ENCODE data around the gene DDX24. TPM values are rescaled to one million over a fixed set of nuclear protein-coding genes. Genes with fewer than 3 reads are reported as not detected.

DDX24 gene
- total and polyA plus RNA-seq, 9 donors: 80.5 to 114 (median 85.4) TPM

GRCh38 chr14:94062344-94062940, 18.6 kb downstream of the DDX24 start:
- no peaks in the 10 kb centered on the region for H3K27me3 ChIP-seq (ENCODE audit: control insufficient read depth, insufficient read depth, low read length)
- H3K9me3 ChIP-seq (replicated peaks; ENCODE audit: control insufficient read depth, low read depth, low read length): no peaks in the 10 kb centered on the region
- H3K27ac ChIP-seq (ENCODE audit: low read length): no peak overlapping the region
- no peak for DNase-seq
- 77% methylated on average over 6 of the region's 9 CpGs for WGBS (ENCODE audit: insufficient coverage)
- H3K36me3 ChIP-seq (ENCODE audit: control insufficient read depth, insufficient read depth, low read length): peaks cover 51% of the 10 kb centered on the region
- no peak overlapping the region for H3K4me3 ChIP-seq (ENCODE audit: low read length)
- H3K4me1 ChIP-seq (ENCODE audit: control insufficient read depth, insufficient read depth, low read length): no peaks in the 10 kb centered on the region

DNA sequence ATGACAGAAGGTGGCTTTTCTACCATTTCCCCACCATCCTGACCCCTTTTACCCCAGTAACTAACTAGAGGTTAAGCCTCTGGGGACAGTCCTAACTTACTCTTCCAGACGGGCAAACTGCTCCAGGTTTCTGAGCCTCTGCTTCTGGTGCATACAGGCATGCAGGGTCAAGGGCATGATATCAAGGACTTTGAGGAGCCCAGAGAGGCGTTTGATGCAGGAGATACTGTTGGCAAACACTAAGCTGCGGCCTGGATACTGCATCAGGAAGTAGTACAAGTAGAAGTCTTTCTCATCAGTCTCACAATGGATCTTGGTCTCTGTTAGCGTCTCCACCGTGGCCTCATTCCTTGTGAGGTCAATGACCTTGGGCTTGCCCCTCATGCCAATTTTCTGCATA, 21.0 kb downstream of the DDX24 start:
- Histone ChIP-seq H3K27me3 (ENCODE audit: control insufficient read depth, insufficient read depth, low read length) (no peaks in the 10 kb centered on the region), H3K36me3 (ENCODE audit: control insufficient read depth, insufficient read depth, low read length) (peaks cover 73% of the 10 kb centered on the region), H3K4me1 (ENCODE audit: control insufficient read depth, insufficient read depth, low read length) (no peaks in the 10 kb centered on the region), H3K4me3 (ENCODE audit: low read length) (no peak overlapping the region), H3K9me3 (replicated peaks; ENCODE audit: control insufficient read depth, low read depth, low read length) (no peaks in the 10 kb centered on the region), H3K27ac (ENCODE audit: low read length) (no peak overlapping the region)
- 75% methylated on average over 3 of the region's 5 CpGs for WGBS (ENCODE audit: insufficient coverage)
- no peak for DNase-seq

- H3K9me3 ChIP-seq (replicated peaks; ENCODE audit: control insufficient read depth, low read depth, low read length): no peaks in the 10 kb centered on the region
- H3K27ac ChIP-seq (ENCODE audit: low read length): no peak overlapping the region
- H3K36me3 ChIP-seq (ENCODE audit: control insufficient read depth, insufficient read depth, low read length): peaks cover 86% of the 10 kb centered on the region
- no peak for DNase-seq
- WGBS (ENCODE audit: insufficient coverage): 84% methylated on average over 3 of the region's 5 CpGs
- no peaks in the 10 kb centered on the region for H3K4me1 ChIP-seq (ENCODE audit: control insufficient read depth, insufficient read depth, low read length)
- H3K4me3 ChIP-seq (ENCODE audit: low read length): no peak overlapping the region
- no peaks in the 10 kb centered on the region for H3K27me3 ChIP-seq (ENCODE audit: control insufficient read depth, insufficient read depth, low read length)
These were observed 22.3 kb downstream of the DDX24 start for GRCh38 chr14:94058674-94059138.

DNA sequence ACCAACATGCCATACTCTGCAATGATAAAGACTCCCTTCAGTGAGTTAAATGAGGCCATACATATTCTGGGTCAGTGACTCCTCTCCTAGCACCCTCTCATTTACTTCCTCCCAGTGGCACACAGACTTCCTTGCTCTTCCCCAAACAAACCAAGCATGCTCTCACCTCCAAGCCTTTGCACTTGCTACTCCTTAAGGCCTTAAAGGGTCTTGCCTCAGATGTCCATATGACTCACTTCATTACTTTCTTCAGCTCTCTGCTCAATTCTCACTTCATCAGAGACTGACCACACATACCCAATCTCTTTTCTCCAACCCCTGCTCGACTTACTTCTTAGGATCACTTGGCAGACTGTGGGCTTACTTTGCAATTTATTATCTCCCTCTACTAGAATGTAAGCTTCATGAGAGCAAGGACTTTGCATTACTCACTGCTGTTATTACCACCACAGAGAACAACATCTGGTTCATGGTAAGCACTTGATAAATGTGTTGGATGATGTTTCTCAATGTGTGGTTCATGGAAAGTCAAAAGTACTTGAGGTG, 22.8 kb downstream of the DDX24 start:
- DNase-seq: no peak
- H3K9me3 ChIP-seq (replicated peaks; ENCODE audit: control insufficient read depth, low read depth, low read length): no peaks in the 10 kb centered on the region
- no peaks in the 10 kb centered on the region for H3K27me3 ChIP-seq (ENCODE audit: control insufficient read depth, insufficient read depth, low read length)
- 88% methylated on average over 1 of the region's 1 CpG for WGBS (ENCODE audit: insufficient coverage)
- no peak overlapping the region for H3K27ac ChIP-seq (ENCODE audit: low read length)
- no peak overlapping the region for H3K4me3 ChIP-seq (ENCODE audit: low read length)
- peaks cover 88% of the 10 kb centered on the region for H3K36me3 ChIP-seq (ENCODE audit: control insufficient read depth, insufficient read depth, low read length)
- H3K4me1 ChIP-seq (ENCODE audit: control insufficient read depth, insufficient read depth, low read length): no peaks in the 10 kb centered on the region

DNA sequence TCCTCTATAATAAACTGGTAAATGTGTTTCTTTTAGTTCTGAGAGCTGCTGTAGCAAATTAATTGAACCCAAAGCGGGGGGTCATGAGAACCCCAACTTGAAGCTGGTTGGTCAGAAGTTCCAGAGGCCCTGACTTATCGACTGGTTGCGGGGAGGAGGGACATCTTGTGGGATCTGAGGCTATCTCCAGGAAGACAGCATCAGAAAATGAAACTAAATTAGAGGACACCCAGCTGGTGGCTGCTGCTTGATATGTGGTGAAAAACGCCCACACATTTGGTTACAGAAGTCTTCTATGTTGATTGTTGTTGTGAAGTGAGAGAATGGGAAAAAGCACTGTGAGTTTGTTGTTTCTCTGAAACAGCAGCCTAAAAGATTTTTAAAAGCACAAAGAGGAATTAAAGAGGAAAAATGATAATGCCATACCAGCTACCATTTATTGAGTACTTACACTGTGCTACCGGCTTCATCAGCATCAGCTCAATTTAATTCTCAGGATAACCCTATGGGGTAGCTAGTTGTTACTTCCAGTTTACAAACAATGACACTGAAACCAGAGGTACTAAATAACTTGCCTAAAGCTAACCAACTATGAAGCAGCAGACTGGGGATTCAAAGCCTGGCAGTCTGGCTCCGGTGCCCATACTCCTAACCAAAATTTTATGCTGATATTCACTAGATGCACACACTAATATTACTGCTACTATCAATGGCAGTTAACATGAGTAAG, 24.3 kb downstream of the DDX24 start:
- Histone ChIP-seq H3K4me1 (ENCODE audit: control insufficient read depth, insufficient read depth, low read length) (no peaks in the 10 kb centered on the region), H3K27me3 (ENCODE audit: control insufficient read depth, insufficient read depth, low read length) (no peaks in the 10 kb centered on the region), H3K4me3 (ENCODE audit: low read length) (no peak overlapping the region), H3K27ac (ENCODE audit: low read length) (no peak overlapping the region), H3K9me3 (replicated peaks; ENCODE audit: control insufficient read depth, low read depth, low read length) (no peaks in the 10 kb centered on the region), H3K36me3 (ENCODE audit: control insufficient read depth, insufficient read depth, low read length) (peaks cover 94% of the 10 kb centered on the region)
- DNase-seq: no peak
- WGBS (ENCODE audit: insufficient coverage): 96% methylated on average over 4 of the region's 6 CpGs

DNA sequence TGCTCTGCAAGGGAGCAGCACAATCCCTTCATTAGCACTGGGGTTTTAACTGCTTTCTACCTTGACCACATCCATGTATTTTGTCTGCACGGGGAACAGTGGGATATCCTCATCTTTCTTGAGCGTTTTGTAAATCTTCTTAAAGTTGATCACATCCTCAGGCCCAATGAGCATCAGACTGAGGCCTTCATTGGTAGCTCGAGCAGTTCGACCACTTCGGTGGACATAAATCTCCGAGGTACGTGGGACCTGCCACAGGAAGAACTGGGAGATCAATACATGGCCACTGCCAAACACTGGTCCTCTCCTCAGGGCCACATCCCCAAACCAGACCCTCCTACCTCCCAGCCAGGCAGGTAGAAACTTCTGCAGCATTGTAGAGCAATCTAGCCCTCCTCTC, 26.1 kb downstream of the DDX24 start:
- WGBS (ENCODE audit: insufficient coverage): 95% methylated on average over 7 of the region's 7 CpGs
- Histone ChIP-seq H3K9me3 (replicated peaks; ENCODE audit: control insufficient read depth, low read depth, low read length) (no peaks in the 10 kb centered on the region), H3K4me3 (ENCODE audit: low read length) (no peak overlapping the region), H3K27me3 (ENCODE audit: control insufficient read depth, insufficient read depth, low read length) (no peaks in the 10 kb centered on the region), H3K4me1 (ENCODE audit: control insufficient read depth, insufficient read depth, low read length) (no peaks in the 10 kb centered on the region), H3K27ac (ENCODE audit: low read length) (no peak overlapping the region), H3K36me3 (ENCODE audit: control insufficient read depth, insufficient read depth, low read length) (peaks cover 91% of the 10 kb centered on the region)
- no peak for DNase-seq

GRCh38 chr14:94054401-94054800, 26.6 kb downstream of the DDX24 start:
- Histone ChIP-seq H3K27ac (ENCODE audit: low read length) (no peak overlapping the region), H3K9me3 (replicated peaks; ENCODE audit: control insufficient read depth, low read depth, low read length) (no peaks in the 10 kb centered on the region), H3K36me3 (ENCODE audit: control insufficient read depth, insufficient read depth, low read length) (peaks cover 92% of the 10 kb centered on the region), H3K4me1 (ENCODE audit: control insufficient read depth, insufficient read depth, low read length) (no peaks in the 10 kb centered on the region), H3K4me3 (ENCODE audit: low read length) (no peak overlapping the region), H3K27me3 (ENCODE audit: control insufficient read depth, insufficient read depth, low read length) (no peaks in the 10 kb centered on the region)
- no peak for DNase-seq
- 100% methylated on average over 1 of the region's 1 CpG for WGBS (ENCODE audit: insufficient coverage)

DNA sequence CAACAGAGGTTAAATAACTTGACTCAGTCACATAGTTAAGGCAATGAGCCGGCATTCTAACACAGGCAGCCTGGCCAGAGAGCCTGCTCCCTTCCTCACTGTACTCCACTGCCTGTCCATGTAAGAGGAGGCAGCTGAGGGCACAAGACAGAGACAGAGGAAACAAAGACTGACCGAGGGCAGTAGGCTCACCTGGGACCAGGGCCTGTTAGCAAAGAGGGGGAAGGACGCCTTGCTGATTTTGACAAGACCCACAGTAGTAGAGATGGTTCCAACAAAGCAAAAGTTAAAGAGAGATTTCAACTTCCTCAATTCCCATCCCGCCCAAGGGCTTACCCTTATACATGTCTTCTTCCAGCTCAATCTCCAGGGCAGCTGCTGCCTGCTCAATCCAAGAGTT, 28.3 kb downstream of the DDX24 start:
- H3K27ac ChIP-seq (ENCODE audit: low read length): no peak overlapping the region
- no peak for DNase-seq
- H3K4me1 ChIP-seq (ENCODE audit: control insufficient read depth, insufficient read depth, low read length): no peaks in the 10 kb centered on the region
- peaks cover 92% of the 10 kb centered on the region for H3K36me3 ChIP-seq (ENCODE audit: control insufficient read depth, insufficient read depth, low read length)
- no peak overlapping the region for H3K4me3 ChIP-seq (ENCODE audit: low read length)
- no CpG with 5 or more reads among the region's 4 CpGs for WGBS (ENCODE audit: insufficient coverage)
- H3K27me3 ChIP-seq (ENCODE audit: control insufficient read depth, insufficient read depth, low read length): no peaks in the 10 kb centered on the region
- H3K9me3 ChIP-seq (replicated peaks; ENCODE audit: control insufficient read depth, low read depth, low read length): no peaks in the 10 kb centered on the region

DNA sequence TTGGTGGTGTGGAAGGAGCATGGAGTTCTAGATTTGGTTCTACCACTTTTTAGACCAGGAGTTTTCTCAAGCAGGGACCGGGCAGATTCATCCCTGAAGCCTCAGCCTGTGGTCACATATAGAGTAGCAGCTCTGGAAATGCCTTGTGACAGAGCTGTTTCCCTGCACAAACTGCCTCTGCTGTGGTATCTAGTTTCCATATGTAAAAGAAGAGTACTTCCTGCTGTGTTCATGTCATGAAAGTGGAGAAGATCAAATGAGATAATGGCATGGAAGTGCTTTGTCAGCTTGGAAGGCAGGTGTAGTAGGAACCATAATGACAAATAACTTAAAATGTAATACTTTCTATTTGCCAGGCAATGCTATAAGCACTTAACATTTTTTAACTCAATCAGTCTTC, 28.8 kb downstream of the DDX24 start:
- no peak for DNase-seq
- Histone ChIP-seq H3K36me3 (ENCODE audit: control insufficient read depth, insufficient read depth, low read length) (peaks cover 93% of the 10 kb centered on the region), H3K4me3 (ENCODE audit: low read length) (no peak overlapping the region), H3K27me3 (ENCODE audit: control insufficient read depth, insufficient read depth, low read length) (no peaks in the 10 kb centered on the region), H3K9me3 (replicated peaks; ENCODE audit: control insufficient read depth, low read depth, low read length) (no peaks in the 10 kb centered on the region), H3K4me1 (ENCODE audit: control insufficient read depth, insufficient read depth, low read length) (no peaks in the 10 kb centered on the region), H3K27ac (ENCODE audit: low read length) (no peak overlapping the region)
- no CpG with 5 or more reads among the region's 1 CpG for WGBS (ENCODE audit: insufficient coverage)

- no peak overlapping the region for H3K4me3 ChIP-seq (ENCODE audit: low read length)
- no peak overlapping the region for H3K27ac ChIP-seq (ENCODE audit: low read length)
- 88% methylated on average over 3 of the region's 3 CpGs for WGBS (ENCODE audit: insufficient coverage)
- no peaks in the 10 kb centered on the region for H3K9me3 ChIP-seq (replicated peaks; ENCODE audit: control insufficient read depth, low read depth, low read length)
- no peaks in the 10 kb centered on the region for H3K27me3 ChIP-seq (ENCODE audit: control insufficient read depth, insufficient read depth, low read length)
- peaks cover 93% of the 10 kb centered on the region for H3K36me3 ChIP-seq (ENCODE audit: control insufficient read depth, insufficient read depth, low read length)
- no peaks in the 10 kb centered on the region for H3K4me1 ChIP-seq (ENCODE audit: control insufficient read depth, insufficient read depth, low read length)
- no peak for DNase-seq
These were observed 29.2 kb downstream of the DDX24 start for GRCh38 chr14:94051779-94052178.

All from muscle of leg (tissue), 11 donors.